ENCODE results near the gene AHI1.

GRCh38 chr6:135354407-135354806, 143.1 kb downstream of the AHI1 start:
- TF ChIP-seq, protein P1, sequence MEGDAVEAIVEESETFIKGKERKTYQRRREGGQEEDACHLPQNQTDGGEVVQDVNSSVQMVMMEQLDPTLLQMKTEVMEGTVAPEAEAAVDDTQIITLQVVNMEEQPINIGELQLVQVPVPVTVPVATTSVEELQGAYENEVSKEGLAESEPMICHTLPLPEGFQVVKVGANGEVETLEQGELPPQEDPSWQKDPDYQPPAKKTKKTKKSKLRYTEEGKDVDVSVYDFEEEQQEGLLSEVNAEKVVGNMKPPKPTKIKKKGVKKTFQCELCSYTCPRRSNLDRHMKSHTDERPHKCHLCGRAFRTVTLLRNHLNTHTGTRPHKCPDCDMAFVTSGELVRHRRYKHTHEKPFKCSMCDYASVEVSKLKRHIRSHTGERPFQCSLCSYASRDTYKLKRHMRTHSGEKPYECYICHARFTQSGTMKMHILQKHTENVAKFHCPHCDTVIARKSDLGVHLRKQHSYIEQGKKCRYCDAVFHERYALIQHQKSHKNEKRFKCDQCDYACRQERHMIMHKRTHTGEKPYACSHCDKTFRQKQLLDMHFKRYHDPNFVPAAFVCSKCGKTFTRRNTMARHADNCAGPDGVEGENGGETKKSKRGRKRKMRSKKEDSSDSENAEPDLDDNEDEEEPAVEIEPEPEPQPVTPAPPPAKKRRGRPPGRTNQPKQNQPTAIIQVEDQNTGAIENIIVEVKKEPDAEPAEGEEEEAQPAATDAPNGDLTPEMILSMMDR (IDR thresholded peaks at IDR 0.05; ENCODE audit: low read length) = no peak
- no peak for TF ChIP-seq EZH2 (optimal IDR thresholded peaks at IDR 0.05; ENCODE audit: low read depth, low read length)
